Heart right ventricle (tissue), 16 donors: ENCODE results near the gene KIF6. TPM values are rescaled to one million over a fixed set of nuclear protein-coding genes. Genes with fewer than 3 reads are reported as not detected.

Experiments
- ATAC-seq, 8 donors: fragments of 200-7000 bp; cut with Tn5 transposase; one replicate each; pipeline ENCODE4 v1.9.1; 2020; ENCODE audit warnings: mild to moderate bottlenecking in 8 of 8, moderate library complexity in 8 of 8, moderate number of reproducible peaks in 1 of 8
- DNase-seq, 2 donors: peaks; one replicate each; pipeline ENCODE4 v3.0.0-alpha.2; 2020
- H3K27ac ChIP-seq, 10 donors: fragments of 200-600 bp; sonication (generic) in 2 of 10; one replicate each; pipeline versions ENCODE4 v1.5.0 to v1.8.0; 2020 to 2022; ENCODE audit warnings: mild to moderate bottlenecking in 3 of 10
- H3K27me3 ChIP-seq, 7 donors: fragments of 200-600 bp; one replicate each; pipeline ENCODE4 v1.8.0; 2021 to 2022; ENCODE audit warnings: mild to moderate bottlenecking in 2 of 7
- H3K36me3 ChIP-seq, 9 donors: fragments of 200-600 bp; sonication (generic) in 1 of 9; one replicate each; pipeline versions ENCODE4 v1.5.0 to v1.8.0; 2020 to 2022; ENCODE audit warnings: mild to moderate bottlenecking in 2 of 9
- H3K4me1 ChIP-seq, 9 donors: fragments of 200-600 bp; sonication (generic) in 1 of 9; one replicate each; pipeline versions ENCODE4 v1.5.0 to v1.8.0; 2020 to 2022; ENCODE audit warnings: mild to moderate bottlenecking in 4 of 9
- H3K4me3 ChIP-seq, 10 donors: fragments of 200-600 bp; sonication (generic) in 2 of 10; one replicate each; pipeline versions ENCODE4 v1.5.0 to v1.8.0; 2020 to 2022; ENCODE audit warnings: mild to moderate bottlenecking in 7 of 10, moderate library complexity in 2 of 10
- H3K9me3 ChIP-seq, 11 donors: fragments of 200-600 bp in 10 of 11; sonication (generic) in 2 of 11; one replicate each; pipeline versions ENCODE4 v1.5.0 to v1.8.0; 2013 to 2022; ENCODE audit warnings: mild to moderate bottlenecking in 2 of 11, control low read depth in 1 of 11, moderate library complexity in 1 of 11
- WGBS, 2 donors: extraction: QIAGEN DNeasy Blood & Tissue Kit; methylation state at CpG; one replicate each; pipeline ENCODE4 v1.1.7; 2013; ENCODE audit warnings: inconsistent platforms in 1 of 2; 5-methylcytosine and 5-hydroxymethylcytosine counted together
- intact Hi-C, 10 donors: fragments of 100-400 bp; cut with DNase I; formaldehyde crosslinking; loops; one replicate each; pipeline versions ENCODE4 v1.11.1 to v1.14.2; 2022
- polyA plus RNA-seq, 2 donors: library from polyadenylated mRNA; stranded (reverse); fragments of 200-250 nt; gene quantifications; one replicate each; pipeline ENCODE4 v1.2.3, GENCODE V29; 2013
- total RNA-seq, 10 donors: library from RNA; stranded (reverse); fragmentation: NEBNext Ultra II Directional in 3 of 10; extraction: Animal tissue kit (Norgen Biotek cat#: 25700) in 3 of 10; gene quantifications; one replicate each; pipeline versions ENCODE4 v1.2.1 to v1.2.4, GENCODE V29; 2021 to 2023
- TF ChIP-seq, protein P1 (sequence below), 9 donors: fragments of 200-600 bp; sonication (generic) in 2 of 9; IDR thresholded peaks; one replicate each; pipeline versions ENCODE4 v1.5.0 to v1.8.0; 2021 to 2022; ENCODE audit warnings: antibody characterized with exemption in 9 of 9, mild to moderate bottlenecking in 5 of 9, moderate library complexity in 1 of 9
- donor health status: Arrhythmogenic right ventricular cardiomyopathy.
- donor health status: ischemic (EF 13 %, LVEDD 7.1; RV severe dilation, severe dysfunction).
- donor health status: healthy with polysubstance abuse.
- donor health status: DM: no; HTN: yes; CAD: no.
- donor health status: DM: no; HTN: no; CAD: no.
- donor health status: ischemic (EF 25% LVEDD 6.9; RV normal size, moderate dysfunction).
- donor health status: ischemic (EF 25% LVEDD 5.7; RV mildly dilated, moderate dysfunction).
- donor health status: healthy.
- donor health status: DM: yes; HTN: yes; CAD: no.
- donor health status: Ischemic cardiomyopathy.
- donor health status: ischemic (EF 35%, LVEDD 5.7; RV mildly dilated, moderate dysfunction).
- donor health status: nonischemic (EF 11% LVEDD 7.7; RV severe dilation, severe dysfunction).
- donor health status: DM: yes; HTN: yes; CAD: no.
- donor health status: PGD.
- donor health status: ischemic (EF 29% LVEDD 5.4; RV normal size, mild dysfunction).
- donor health status: nonischemic (EF 23%, LVEDD 6.1; RV moderate dilation, normal function).

The KIF6 gene
- total and polyA plus RNA-seq, 12 donors = 0.01 to 1.6 (median 0.45) TPM; not detected in 2

- Histone ChIP-seq H3K4me3 (no peak overlapping the region), H3K27me3 (no peaks in the 10 kb centered on the region), H3K36me3 (no peaks in the 10 kb centered on the region), H3K4me1 (no peaks in the 10 kb centered on the region), H3K27ac (no peak overlapping the region), H3K9me3 (no peaks in the 10 kb centered on the region)
- no peak for DNase-seq
- intact Hi-C loops = no loop called here
- ATAC-seq = no peak
- TF ChIP-seq, protein P1, sequence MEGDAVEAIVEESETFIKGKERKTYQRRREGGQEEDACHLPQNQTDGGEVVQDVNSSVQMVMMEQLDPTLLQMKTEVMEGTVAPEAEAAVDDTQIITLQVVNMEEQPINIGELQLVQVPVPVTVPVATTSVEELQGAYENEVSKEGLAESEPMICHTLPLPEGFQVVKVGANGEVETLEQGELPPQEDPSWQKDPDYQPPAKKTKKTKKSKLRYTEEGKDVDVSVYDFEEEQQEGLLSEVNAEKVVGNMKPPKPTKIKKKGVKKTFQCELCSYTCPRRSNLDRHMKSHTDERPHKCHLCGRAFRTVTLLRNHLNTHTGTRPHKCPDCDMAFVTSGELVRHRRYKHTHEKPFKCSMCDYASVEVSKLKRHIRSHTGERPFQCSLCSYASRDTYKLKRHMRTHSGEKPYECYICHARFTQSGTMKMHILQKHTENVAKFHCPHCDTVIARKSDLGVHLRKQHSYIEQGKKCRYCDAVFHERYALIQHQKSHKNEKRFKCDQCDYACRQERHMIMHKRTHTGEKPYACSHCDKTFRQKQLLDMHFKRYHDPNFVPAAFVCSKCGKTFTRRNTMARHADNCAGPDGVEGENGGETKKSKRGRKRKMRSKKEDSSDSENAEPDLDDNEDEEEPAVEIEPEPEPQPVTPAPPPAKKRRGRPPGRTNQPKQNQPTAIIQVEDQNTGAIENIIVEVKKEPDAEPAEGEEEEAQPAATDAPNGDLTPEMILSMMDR (IDR thresholded peaks at IDR 0.05) = no peak
Measured at GRCh38 chr6:39617026-39617425, 108.2 kb downstream of the KIF6 start.

DNA sequence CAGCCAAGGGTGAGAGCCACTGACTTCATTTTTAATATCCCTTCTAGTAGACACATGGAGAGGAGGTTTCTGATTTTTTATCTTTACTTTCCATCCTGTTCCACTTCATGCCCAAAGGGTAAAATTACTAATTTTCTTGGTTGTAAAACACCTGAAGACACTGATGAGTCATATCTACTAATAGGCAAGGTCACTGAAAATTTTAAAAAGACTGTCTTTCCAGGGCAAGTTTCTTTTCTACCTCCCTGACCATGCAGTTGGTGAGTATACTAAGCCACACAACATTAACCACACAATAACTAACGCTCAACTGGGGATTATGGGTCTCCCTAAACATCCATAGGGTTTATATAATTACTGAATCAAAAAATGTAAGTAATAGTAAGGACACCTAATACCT lies 109.6 kb downstream of the KIF6 start:
- TF ChIP-seq, protein P1 (IDR thresholded peaks at IDR 0.05) = no peak
- Histone ChIP-seq H3K27me3 (no peaks in the 10 kb centered on the region), H3K4me1 (no peaks in the 10 kb centered on the region), H3K4me3 (no peak overlapping the region), H3K27ac (no peak overlapping the region), H3K9me3 (no peaks in the 10 kb centered on the region), H3K36me3 (no peaks in the 10 kb centered on the region)
- DNase-seq (no peak), ATAC-seq (no peak)
- intact Hi-C loops = no loop called here
- WGBS, 2 donors = 40 to 78% methylated on average over 1 of the region's 1 CpG

DNA sequence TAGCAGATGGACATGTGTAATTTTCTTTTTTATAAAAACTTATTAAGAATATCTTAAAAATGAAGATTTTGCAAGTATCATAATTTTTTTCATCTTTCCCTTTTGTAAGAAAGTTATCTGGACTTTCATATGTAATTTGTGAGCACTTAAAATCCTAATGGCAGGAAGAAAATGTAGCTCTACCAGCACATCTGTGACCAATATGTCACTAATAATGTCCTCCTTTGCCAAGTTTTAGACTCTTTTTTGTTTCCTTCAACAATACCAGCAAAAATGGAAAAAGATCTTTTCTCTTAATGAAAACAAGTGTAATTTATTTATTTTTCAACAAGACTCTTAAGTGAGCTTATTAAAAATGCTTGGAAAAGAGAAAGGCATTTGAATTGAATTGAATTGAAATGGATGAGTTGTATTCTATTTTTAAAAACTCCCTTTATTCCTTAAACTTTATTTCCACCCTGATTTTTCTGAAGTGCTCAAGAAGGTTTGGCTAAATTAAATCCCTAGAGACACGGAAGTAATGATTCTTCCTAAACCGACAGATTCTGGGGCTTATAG lies 110.7 kb downstream of the KIF6 start:
- Histone ChIP-seq H3K27me3 (no peaks in the 10 kb centered on the region), H3K9me3 (no peaks in the 10 kb centered on the region), H3K36me3 (no peaks in the 10 kb centered on the region), H3K4me1 (peaks cover 0 to 7% (median 0%) of the 10 kb centered on the region in 9 donors), H3K4me3 (no peak overlapping the region), H3K27ac (no peak overlapping the region)
- TF ChIP-seq, protein P1 (IDR thresholded peaks at IDR 0.05) = no peak
- DNase-seq = no peak
- WGBS, 2 donors = 83 to 89% methylated on average over 2 of the region's 2 CpGs
- no peak for ATAC-seq
- intact Hi-C loops = no loop called here

- ATAC-seq (peak in 5 of 8 donors; percentile 49 to 67 (median 54)), DNase-seq (no peak)
- WGBS, 2 donors = 32 to 38% methylated on average over 3 of the region's 3 CpGs
- intact Hi-C loops = no loop called here
- Histone ChIP-seq H3K27ac (peak overlapping the region in 1 of 10 donors; percentile 40), H3K4me3 (no peak overlapping the region), H3K9me3 (no peaks in the 10 kb centered on the region), H3K27me3 (no peaks in the 10 kb centered on the region), H3K4me1 (peaks cover 0 to 8% (median 0%) of the 10 kb centered on the region in 9 donors), H3K36me3 (no peaks in the 10 kb centered on the region)
- TF ChIP-seq, protein P1 (IDR thresholded peaks at IDR 0.05) = no peak
Measured at GRCh38 chr6:39610221-39610620, 115.0 kb downstream of the KIF6 start.
